Right ventricle myocardium inferior (tissue), 1 donor: ENCODE measurements around the gene NRXN3. TPM values are rescaled to one million over a fixed set of nuclear protein-coding genes. Genes with fewer than 3 reads are reported as not detected.

Experiments
- ATAC-seq: fragments of 200-7000 bp; cut with Tn5 transposase; one replicate; pipeline ENCODE4 v1.9.1; 2020; ENCODE audit warnings: mild to moderate bottlenecking, moderate library complexity
- DNase-seq: peaks from one replicate; pipeline ENCODE4 v3.0.0; 2021; ENCODE audit errors: missing footprints
- intact Hi-C: fragments of 100-400 bp; cut with DNase I; formaldehyde crosslinking; loops from one replicate; pipeline ENCODE4 v1.11.0; 2022
- total RNA-seq: library from RNA; stranded (reverse); fragmentation: NEBNext Ultra II Directional; extraction: Animal tissue kit (Norgen Biotek cat#: 25700); gene quantifications from one replicate; pipeline ENCODE4 v1.2.1, GENCODE V29; 2021
- donor health status: DM: no; HTN: yes; CAD: no; lungs with severe emphysema.

NRXN3 gene
- total RNA-seq, 1 donor from 2014 or later, result 1.4 TPM

- intact Hi-C loops, result no loop called here
- no peak for DNase-seq
- no peak for ATAC-seq
These were observed 137.5 kb downstream of the NRXN3 start for GRCh38 chr14:78307671-78308070.

- intact Hi-C loops, result no loop called here
- ATAC-seq (no peak), DNase-seq (no peak)
These were observed 137.9 kb downstream of the NRXN3 start for GRCh38 chr14:78308079-78308478.

GRCh38 chr14:78310272-78310671, 140.1 kb downstream of the NRXN3 start:
- ATAC-seq (no peak), DNase-seq (no peak)
- intact Hi-C loops, result no loop called here

- no peak for DNase-seq
- ATAC-seq, result no peak
- intact Hi-C loops, result no loop called here
These were observed 143.3 kb downstream of the NRXN3 start for GRCh38 chr14:78313499-78313898.

GRCh38 chr14:78314484-78314883, 144.3 kb downstream of the NRXN3 start:
- DNase-seq, result no peak
- ATAC-seq, result no peak
- intact Hi-C loops, result no loop called here

GRCh38 chr14:78316052-78316451, 145.9 kb downstream of the NRXN3 start:
- intact Hi-C loops, result no loop called here
- ATAC-seq (no peak), DNase-seq (no peak)

- no peak for DNase-seq
- no peak for ATAC-seq
- intact Hi-C loops, result no loop called here
These were observed 146.6 kb downstream of the NRXN3 start for GRCh38 chr14:78316786-78317185.

GRCh38 chr14:78319406-78319805, 149.2 kb downstream of the NRXN3 start:
- no peak for DNase-seq
- intact Hi-C loops, result no loop called here
- no peak for ATAC-seq

- no peak for DNase-seq
- no peak for ATAC-seq
- intact Hi-C loops, result no loop called here
These were observed 149.9 kb downstream of the NRXN3 start for GRCh38 chr14:78319887-78320635.

- ATAC-seq (no peak), DNase-seq (no peak)
- intact Hi-C loops, result no loop called here
These were observed 154.2 kb downstream of the NRXN3 start for GRCh38 chr14:78324353-78324752.

- no peak for ATAC-seq
- intact Hi-C loops, result no loop called here
- DNase-seq, result no peak
These were observed 155.7 kb downstream of the NRXN3 start for GRCh38 chr14:78325911-78326310.

GRCh38 chr14:78327426-78328221, 157.5 kb downstream of the NRXN3 start:
- DNase-seq (no peak), ATAC-seq (no peak)
- intact Hi-C loops, result no loop called here

GRCh38 chr14:78329371-78329770, 159.2 kb downstream of the NRXN3 start:
- no peak for DNase-seq
- no peak for ATAC-seq
- intact Hi-C loops, result no loop called here

- ATAC-seq (no peak), DNase-seq (no peak)
- intact Hi-C loops, result no loop called here
These were observed 165.4 kb downstream of the NRXN3 start for GRCh38 chr14:78335531-78335930.

GRCh38 chr14:78340250-78340649, 170.1 kb downstream of the NRXN3 start:
- intact Hi-C loops, result no loop called here
- no peak for DNase-seq
- no peak for ATAC-seq

- intact Hi-C loops, result no loop called here
- DNase-seq (no peak), ATAC-seq (no peak)
These were observed 171.7 kb downstream of the NRXN3 start for GRCh38 chr14:78341827-78342389.

- DNase-seq (no peak), ATAC-seq (no peak)
- intact Hi-C loops, result no loop called here
These were observed 172.7 kb downstream of the NRXN3 start for GRCh38 chr14:78342879-78343278.

GRCh38 chr14:78344290-78344689, 174.1 kb downstream of the NRXN3 start:
- DNase-seq, result no peak
- no peak for ATAC-seq
- intact Hi-C loops, result no loop called here

GRCh38 chr14:78345131-78345744, 175.1 kb downstream of the NRXN3 start:
- intact Hi-C loops, result no loop called here
- ATAC-seq (no peak), DNase-seq (no peak)

- intact Hi-C loops, result no loop called here
- no peak for ATAC-seq
- no peak for DNase-seq
These were observed 176.6 kb downstream of the NRXN3 start for GRCh38 chr14:78346747-78347146.
